Aorta (tissue), 5 donors: ENCODE data around the gene ARMH2. TPM values are rescaled to one million over a fixed set of nuclear protein-coding genes. Genes with fewer than 3 reads are reported as not detected.
"Not testable (repeated sequence)": the region's sequence is repeated elsewhere in the genome, so short reads cannot be mapped to it uniquely, and the experiment has no call there.

Source experiments
- ATAC-seq: fragments of 200-7000 bp; cut with Tn5 transposase; one replicate; pipeline ENCODE4 v1.9.1; 2022; ENCODE audit warnings: moderate library complexity; ENCODE audit not compliant: low FRiP score
- DNase-seq, 2 donors: peaks; one replicate each; pipeline ENCODE4 v3.0.0-alpha.2; 2020
- H3K27ac ChIP-seq, 2 donors: one replicate each; pipeline ENCODE4 v1.5.1; 2013; ENCODE audit warnings: low read length in 2 of 2, mild to moderate bottlenecking in 2 of 2, moderate library complexity in 2 of 2, control low read depth in 1 of 2, inconsistent platforms in 1 of 2, low read depth in 1 of 2
- H3K27me3 ChIP-seq, 2 donors: one replicate each; pipeline ENCODE4 v1.6.1; 2013; ENCODE audit warnings: control low read depth in 1 of 2, low read length in 1 of 2, mild to moderate bottlenecking in 1 of 2, moderate library complexity in 1 of 2; ENCODE audit not compliant: insufficient read depth in 2 of 2, control insufficient read depth in 1 of 2
- H3K36me3 ChIP-seq, 2 donors: one replicate each; pipeline ENCODE4 v1.6.1; 2013; ENCODE audit warnings: control low read depth in 1 of 2, low read length in 1 of 2, mild to moderate bottlenecking in 1 of 2; ENCODE audit not compliant: insufficient read depth in 2 of 2, control insufficient read depth in 1 of 2
- H3K4me1 ChIP-seq, 2 donors: one replicate each; pipeline ENCODE4 v1.6.1; 2013; ENCODE audit warnings: low read length in 2 of 2, control low read depth in 1 of 2, mild to moderate bottlenecking in 1 of 2, moderate library complexity in 1 of 2; ENCODE audit not compliant: insufficient read depth in 2 of 2, control insufficient read depth in 1 of 2
- H3K4me3 ChIP-seq, 2 donors: one replicate each; pipeline ENCODE4 v1.5.1; 2013; ENCODE audit warnings: low read length in 2 of 2, control low read depth in 1 of 2, mild to moderate bottlenecking in 1 of 2
- H3K9me3 ChIP-seq: one replicate; pipeline ENCODE4 v1.6.1; 2013; ENCODE audit warnings: mild to moderate bottlenecking, low read length; ENCODE audit not compliant: control insufficient read depth
- WGBS, 2 donors: extraction: QIAGEN DNeasy Blood & Tissue Kit; methylation state at CpG; one replicate each; pipeline ENCODE4 v1.1.7; 2013; 5-methylcytosine and 5-hydroxymethylcytosine counted together
- intact Hi-C, 2 donors: fragments of 100-400 bp; cut with DNase I; formaldehyde crosslinking; loops; one replicate each; pipeline versions ENCODE4 v1.14.2 to v1.15.0; 2022
- polyA plus RNA-seq, 2 donors: library from polyadenylated mRNA; stranded (reverse); fragments of 200-250 nt; gene quantifications; one replicate each; pipeline ENCODE4 v1.2.3, GENCODE V29; 2013
- total RNA-seq, 2 donors: library from RNA; stranded (reverse); fragmentation: NEBNext Ultra II Directional; extraction: Animal tissue kit (Norgen Biotek cat#: 25700); gene quantifications; one replicate each; pipeline ENCODE4 v1.2.1, GENCODE V29; 2021
- donor health status: healthy with polysubstance abuse.
- donor health status: Bipolar disorder and iron deficiency.
- donor health status: DM: no; HTN: no; CAD: no.
- donor health status: DM: no; HTN: no; CAD: no.
- donor health status: DM: yes; HTN: yes; CAD: no.

ARMH2 gene
- total and polyA plus RNA-seq, 4 donors, result not detected

- 72 to 74% methylated on average over 3 of the region's 3 CpGs for WGBS, 2 donors
- no peak for ATAC-seq
- Histone ChIP-seq H3K27ac (no peak overlapping the region), H3K4me3 (no peak overlapping the region), H3K9me3 (no peaks in the 10 kb centered on the region), H3K4me1 (no peaks in the 10 kb centered on the region), H3K36me3 (no peaks in the 10 kb centered on the region), H3K27me3 (no peaks in the 10 kb centered on the region)
- DNase-seq, result no peak
- intact Hi-C loops, result loop anchor here in 1 of 2 donors (10.0 kb wide), 1 partner anchor 99 kb away; the partner anchor contains the start of genes ACOT13 and TDP2
These were observed 35.1 kb downstream of the ARMH2 start for GRCh38 chr6:24763578-24763977.

- Histone ChIP-seq H3K27ac (no peak overlapping the region), H3K4me1 (no peaks in the 10 kb centered on the region), H3K27me3 (no peaks in the 10 kb centered on the region), H3K9me3 (no peaks in the 10 kb centered on the region), H3K36me3 (no peaks in the 10 kb centered on the region), H3K4me3 (no peak overlapping the region)
- ATAC-seq, result no peak
- no peak for DNase-seq
- intact Hi-C loops, result loop anchor here in 1 of 2 donors (10.0 kb wide), 1 partner anchor 97 kb away; the partner anchor contains the start of genes ACOT13 and TDP2
These were observed 36.9 kb downstream of the ARMH2 start for GRCh38 chr6:24761851-24762250.

- 89 to 95% methylated on average over 17 of the region's 17 CpGs for WGBS, 2 donors
- no peaks in the 10 kb centered on the region for H3K27me3 ChIP-seq
- H3K4me3 ChIP-seq, result no peak overlapping the region
- intact Hi-C loops, result loop anchor here in 1 of 2 donors (10.0 kb wide), 1 partner anchor 97 kb away; the partner anchor contains the start of genes ACOT13 and TDP2
- no peaks in the 10 kb centered on the region for H3K9me3 ChIP-seq
- DNase-seq (no peak), ATAC-seq (no peak)
- no peaks in the 10 kb centered on the region for H3K36me3 ChIP-seq
- no peak overlapping the region for H3K27ac ChIP-seq
- H3K4me1 ChIP-seq, result no peaks in the 10 kb centered on the region
These were observed 37.4 kb downstream of the ARMH2 start for GRCh38 chr6:24761193-24761835.

- no peaks in the 10 kb centered on the region for H3K36me3 ChIP-seq
- no peak overlapping the region for H3K27ac ChIP-seq
- no peak overlapping the region for H3K4me3 ChIP-seq
- ATAC-seq (no peak), DNase-seq (no peak)
- H3K4me1 ChIP-seq, result no peaks in the 10 kb centered on the region
- intact Hi-C loops, result loop anchor here in 1 of 2 donors (10.0 kb wide), 1 partner anchor 95 kb away; the partner anchor contains the start of genes ACOT13 and TDP2
- WGBS, 2 donors, result 93 to 94% methylated on average over 5 of the region's 5 CpGs
- no peaks in the 10 kb centered on the region for H3K9me3 ChIP-seq
- no peaks in the 10 kb centered on the region for H3K27me3 ChIP-seq
These were observed 38.5 kb downstream of the ARMH2 start for GRCh38 chr6:24760210-24760609.

- ATAC-seq (no peak), DNase-seq (no peak)
- Histone ChIP-seq H3K27ac (no peak overlapping the region), H3K4me1 (no peaks in the 10 kb centered on the region), H3K36me3 (no peaks in the 10 kb centered on the region), H3K27me3 (no peaks in the 10 kb centered on the region), H3K4me3 (no peak overlapping the region), H3K9me3 (no peaks in the 10 kb centered on the region)
- WGBS, 2 donors, result 94 to 95% methylated on average over 3 of the region's 3 CpGs
- intact Hi-C loops, result loop anchor here in 1 of 2 donors (10.0 kb wide), 1 partner anchor 95 kb away; the partner anchor contains the start of genes ACOT13 and TDP2
These were observed 39.0 kb downstream of the ARMH2 start for GRCh38 chr6:24759718-24760117.

GRCh38 chr6:24757611-24758010 is 41.1 kb downstream of the ARMH2 start:
- whole genome bisulfite sequencing, 2 donors, result 93 to 94% methylated on average over 6 of the region's 6 CpGs
- intact Hi-C loops, result no loop called here
- no peak overlapping the region for H3K27ac ChIP-seq
- no peak overlapping the region for H3K4me3 ChIP-seq
- H3K27me3 ChIP-seq, result no peaks in the 10 kb centered on the region
- no peaks in the 10 kb centered on the region for H3K9me3 ChIP-seq
- ATAC-seq (no peak), DNase-seq (no peak)
- no peaks in the 10 kb centered on the region for H3K4me1 ChIP-seq
- H3K36me3 ChIP-seq, result no peaks in the 10 kb centered on the region

GRCh38 chr6:24755279-24755678 is 43.4 kb downstream of the ARMH2 start:
- no peak for DNase-seq
- Histone ChIP-seq H3K9me3 (no peaks in the 10 kb centered on the region), H3K36me3 (no peaks in the 10 kb centered on the region), H3K27ac (no peak overlapping the region), H3K27me3 (no peaks in the 10 kb centered on the region), H3K4me3 (no peak overlapping the region), H3K4me1 (no peaks in the 10 kb centered on the region)
- ATAC-seq, result no peak
- intact Hi-C loops, result no loop called here

- H3K9me3 ChIP-seq, DNase-seq, H3K27ac ChIP-seq, H3K27me3 ChIP-seq, H3K36me3 ChIP-seq, H3K4me1 ChIP-seq, H3K4me3 ChIP-seq, ATAC-seq, intact Hi-C loops: not testable (repeated sequence)
- WGBS, 2 donors, result 86 to 89% methylated on average over 4 of the region's 4 CpGs
These were observed 44.3 kb downstream of the ARMH2 start for GRCh38 chr6:24754378-24754777.

- 91 to 97% methylated on average over 2 of the region's 2 CpGs for WGBS, 2 donors
- no peaks in the 10 kb centered on the region for H3K9me3 ChIP-seq
- no peaks in the 10 kb centered on the region for H3K27me3 ChIP-seq
- no peaks in the 10 kb centered on the region for H3K36me3 ChIP-seq
- no peak overlapping the region for H3K4me3 ChIP-seq
- no peaks in the 10 kb centered on the region for H3K4me1 ChIP-seq
- DNase-seq, result no peak
- no peak for ATAC-seq
- intact Hi-C loops, result no loop called here
- no peak overlapping the region for H3K27ac ChIP-seq
These were observed 45.2 kb downstream of the ARMH2 start for GRCh38 chr6:24753545-24753944.
